CD4-positive, alpha-beta T cell treated with Interleukin-6 for 4 hours (primary cell): ENCODE data around the gene CAMKK2.
"Not testable (repeated sequence)": the region's sequence is repeated elsewhere in the genome, so short reads cannot be mapped to it uniquely, and the experiment has no call there.

Experiments used
- DNase-seq: peaks from one replicate; pipeline ENCODE4 v3.0.0-alpha.2; 2020; ENCODE audit warnings: mixed read lengths

The CAMKK2 gene

GRCh38 chr12:121222847-121223246 lies 73.7 kb downstream of the CAMKK2 start:
- peak; percentile 40 for DNase-seq

GRCh38 chr12:121219353-121219986 lies 77.0 kb downstream of the CAMKK2 start:
- no peak for DNase-seq

GRCh38 chr12:121218588-121219352 lies 77.7 kb downstream of the CAMKK2 start:
- DNase-seq = no peak

GRCh38 chr12:121217761-121218160 lies 78.7 kb downstream of the CAMKK2 start:
- DNase-seq = no peak

- DNase-seq = no peak
Observed at GRCh38 chr12:121217063-121217462, 79.4 kb downstream of the CAMKK2 start.

- DNase-seq = no peak
Observed at GRCh38 chr12:121216102-121216501, 80.4 kb downstream of the CAMKK2 start.

- DNase-seq = no peak
Observed at GRCh38 chr12:121214855-121215745, 81.4 kb downstream of the CAMKK2 start.

- DNase-seq = no peak
Observed at GRCh38 chr12:121214166-121214777, 82.2 kb downstream of the CAMKK2 start.

- no peak for DNase-seq
Observed at GRCh38 chr12:121212875-121213274, 83.6 kb downstream of the CAMKK2 start.

- DNase-seq = peak; percentile 90
Observed at GRCh38 chr12:121209624-121210572, 86.6 kb downstream of the CAMKK2 start, which contains the start of gene P2RX4. Gene P2RX4 (plus strand): TSS chr12:121210129. CDS start chr12:121210165, 36 bp downstream.

GRCh38 chr12:121209221-121209620 lies 87.3 kb downstream of the CAMKK2 start:
- no peak for DNase-seq

- not testable (repeated sequence) for DNase-seq
Observed at GRCh38 chr12:121208571-121208970, 87.9 kb downstream of the CAMKK2 start.

GRCh38 chr12:121205491-121205890 lies 91.0 kb downstream of the CAMKK2 start:
- DNase-seq = no peak

GRCh38 chr12:121203482-121203881 lies 93.0 kb downstream of the CAMKK2 start:
- DNase-seq = no peak

GRCh38 chr12:121202407-121203355 lies 93.8 kb downstream of the CAMKK2 start:
- no peak for DNase-seq

GRCh38 chr12:121201140-121201539 lies 95.4 kb downstream of the CAMKK2 start:
- DNase-seq = not testable (repeated sequence)

- DNase-seq = no peak
Observed at GRCh38 chr12:121198949-121199348, 97.6 kb downstream of the CAMKK2 start.

- DNase-seq = peak; percentile 14
Observed at GRCh38 chr12:121196902-121197301, 99.6 kb downstream of the CAMKK2 start.

GRCh38 chr12:121191151-121191550 lies 105.4 kb downstream of the CAMKK2 start:
- DNase-seq = no peak

- DNase-seq = no peak
Observed at GRCh38 chr12:121190523-121191031, 105.9 kb downstream of the CAMKK2 start.
